ENCODE results near the gene PAXX. TPM values are rescaled to one million over a fixed set of nuclear protein-coding genes. Genes with fewer than 3 reads are reported as not detected.

Gene PAXX
- total and polyA plus RNA-seq, 2 donors, result 9.3 to 55.4 TPM

DNA sequence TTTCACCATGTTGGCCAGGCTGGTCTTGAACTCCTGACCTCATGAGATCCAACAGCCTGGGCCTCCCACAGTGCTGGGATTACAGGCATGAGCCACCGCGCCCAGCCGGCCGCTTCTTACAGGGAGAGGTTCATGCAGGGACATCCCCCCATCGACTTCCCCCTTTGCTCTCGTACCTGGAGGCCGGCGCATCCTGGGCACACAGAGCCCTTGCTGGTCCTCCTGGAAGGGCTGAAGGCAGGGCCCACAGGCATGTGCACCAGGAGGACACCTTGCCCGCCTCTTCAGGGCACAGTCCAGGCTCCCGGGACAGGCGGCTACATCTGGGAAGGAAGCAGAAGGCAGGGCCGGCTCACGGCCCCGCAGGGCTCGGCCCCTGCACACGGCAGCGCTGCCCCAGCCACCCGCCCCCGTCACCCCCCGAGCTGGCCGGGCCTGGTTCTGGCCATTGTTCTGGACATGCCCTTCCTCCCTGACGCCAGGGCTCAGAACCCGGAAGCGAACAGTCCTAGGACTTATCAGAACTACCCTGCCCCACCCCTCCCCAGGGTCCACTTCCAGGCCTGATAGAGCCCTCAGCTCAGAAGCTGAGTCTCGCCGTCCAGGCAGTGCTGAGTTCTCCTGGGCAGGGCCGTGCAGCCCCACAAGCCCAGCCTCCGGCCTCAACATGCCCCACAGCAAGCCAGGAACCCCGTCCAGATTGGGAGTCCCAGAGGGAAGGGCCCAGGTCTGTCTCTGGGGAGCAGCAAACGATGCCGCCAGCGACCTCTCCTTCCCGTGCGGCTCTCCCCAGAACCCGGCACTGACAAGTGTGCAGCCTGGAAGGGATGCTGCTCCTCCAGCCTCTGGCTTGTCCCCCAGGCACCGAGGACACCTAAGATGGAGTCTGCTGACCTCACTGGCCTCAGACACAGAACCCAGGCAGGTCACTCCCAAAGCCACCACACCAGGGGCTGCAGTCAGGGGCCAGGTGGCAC, 50.8 kb downstream of the PAXX start:
- DNase-seq (ENCODE audit: extremely low spot score), result no peak
- H3K36me3 ChIP-seq (ENCODE audit: insufficient read depth), result no peaks in the 10 kb centered on the region
- 80% methylated on average over 36 of the region's 36 CpGs for WGBS
- H3K27ac ChIP-seq (ENCODE audit: low read depth), result no peak overlapping the region
- H3K4me3 ChIP-seq (ENCODE audit: low read depth, low read length), result no peak overlapping the region
- H3K4me1 ChIP-seq (ENCODE audit: insufficient read depth), result no peaks in the 10 kb centered on the region

Other genes starting within 250 kb of the PAXX start
Only the 30 nearest of the 39 such genes appear.
- 29.4 TPM for gene TMEM141, start 201.1 kb upstream of the PAXX start, total RNA-seq
- gene TMEM141, start 201.1 kb upstream of the PAXX start, polyA plus RNA-seq, result 83.2 TPM
- 1.5 TPM for gene CCDC183, start 196.1 kb upstream of the PAXX start, total RNA-seq
- gene CCDC183, start 196.1 kb upstream of the PAXX start, polyA plus RNA-seq, result 0.85 TPM
- gene RABL6, start 184.5 kb upstream of the PAXX start, total RNA-seq, result 29.1 TPM
- gene RABL6, start 184.5 kb upstream of the PAXX start, polyA plus RNA-seq, result 60.0 TPM
- gene AJM1, start 149.9 kb upstream of the PAXX start, total RNA-seq, result 0.69 TPM
- 6.9 TPM for gene AJM1, start 149.9 kb upstream of the PAXX start, polyA plus RNA-seq
- gene PHPT1, start 143.0 kb upstream of the PAXX start, total RNA-seq, result 43.9 TPM
- 105 TPM for gene PHPT1, start 143.0 kb upstream of the PAXX start, polyA plus RNA-seq
- 3.0 TPM for gene MAMDC4, start 140.1 kb upstream of the PAXX start, total RNA-seq
- 3.8 TPM for gene MAMDC4, start 140.1 kb upstream of the PAXX start, polyA plus RNA-seq
- 128 TPM for gene EDF1, start 126.1 kb upstream of the PAXX start, total RNA-seq
- 337 TPM for gene EDF1, start 126.1 kb upstream of the PAXX start, polyA plus RNA-seq
- 7.9 TPM for gene TRAF2, start 105.9 kb upstream of the PAXX start, total RNA-seq
- gene TRAF2, start 105.9 kb upstream of the PAXX start, polyA plus RNA-seq, result 13.1 TPM
- 47.5 TPM for gene FBXW5, start 47.7 kb upstream of the PAXX start, total RNA-seq
- 151 TPM for gene FBXW5, start 47.7 kb upstream of the PAXX start, polyA plus RNA-seq
- 1.0 TPM for gene C8G, start 47.2 kb upstream of the PAXX start, total RNA-seq
- gene C8G, start 47.2 kb upstream of the PAXX start, polyA plus RNA-seq, result 1.2 TPM
- gene LCN12, start 40.1 kb upstream of the PAXX start, total RNA-seq, result not detected
- 0.41 TPM for gene LCN12, start 40.1 kb upstream of the PAXX start, polyA plus RNA-seq
- gene PTGDS, start 14.9 kb upstream of the PAXX start, total RNA-seq, result 3.3 TPM
- gene PTGDS, start 14.9 kb upstream of the PAXX start, polyA plus RNA-seq, result 71.8 TPM
- 0.11 TPM for gene LCNL1, start 9.4 kb upstream of the PAXX start, total RNA-seq
- gene LCNL1, start 9.4 kb upstream of the PAXX start, polyA plus RNA-seq, result 0.30 TPM
- gene CLIC3, start 4.1 kb downstream of the PAXX start, total RNA-seq, result 3.6 TPM
- 11.0 TPM for gene CLIC3, start 4.1 kb downstream of the PAXX start, polyA plus RNA-seq
- 11.1 TPM for gene ABCA2, start 35.8 kb downstream of the PAXX start, total RNA-seq
- gene ABCA2, start 35.8 kb downstream of the PAXX start, polyA plus RNA-seq, result 30.8 TPM
- not detected for gene FUT7, start 39.7 kb downstream of the PAXX start, total RNA-seq
- 0.18 TPM for gene FUT7, start 39.7 kb downstream of the PAXX start, polyA plus RNA-seq
- gene NPDC1, start 53.8 kb downstream of the PAXX start, total RNA-seq, result 17.9 TPM
- gene NPDC1, start 53.8 kb downstream of the PAXX start, polyA plus RNA-seq, result 120 TPM
- 6.4 TPM for gene ENTPD2, start 61.6 kb downstream of the PAXX start, total RNA-seq
- 2.8 TPM for gene ENTPD2, start 61.6 kb downstream of the PAXX start, polyA plus RNA-seq
- gene SAPCD2, start 78.1 kb downstream of the PAXX start, total RNA-seq, result 3.2 TPM
- 0.63 TPM for gene SAPCD2, start 78.1 kb downstream of the PAXX start, polyA plus RNA-seq
- gene UAP1L1, start 85.1 kb downstream of the PAXX start, total RNA-seq, result 4.0 TPM
- 11.5 TPM for gene UAP1L1, start 85.1 kb downstream of the PAXX start, polyA plus RNA-seq
- gene MAN1B1, start 94.6 kb downstream of the PAXX start, total RNA-seq, result 29.1 TPM
- 38.5 TPM for gene MAN1B1, start 94.6 kb downstream of the PAXX start, polyA plus RNA-seq
- gene DPP7, start 122.3 kb downstream of the PAXX start, total RNA-seq, result 18.5 TPM
- 162 TPM for gene DPP7, start 122.3 kb downstream of the PAXX start, polyA plus RNA-seq
- 0.26 TPM for gene GRIN1, start 146.7 kb downstream of the PAXX start, total RNA-seq
- gene GRIN1, start 146.7 kb downstream of the PAXX start, polyA plus RNA-seq, result 0.18 TPM
- not detected for gene LRRC26, start 177.6 kb downstream of the PAXX start, total RNA-seq
- gene LRRC26, start 177.6 kb downstream of the PAXX start, polyA plus RNA-seq, result not detected
- not detected for gene TMEM210, start 179.6 kb downstream of the PAXX start, total RNA-seq
- not detected for gene TMEM210, start 179.6 kb downstream of the PAXX start, polyA plus RNA-seq
- gene ANAPC2, start 196.1 kb downstream of the PAXX start, total RNA-seq, result 18.6 TPM
- gene ANAPC2, start 196.1 kb downstream of the PAXX start, polyA plus RNA-seq, result 40.3 TPM
- gene SSNA1, start 196.3 kb downstream of the PAXX start, total RNA-seq, result 21.4 TPM
- gene SSNA1, start 196.3 kb downstream of the PAXX start, polyA plus RNA-seq, result 94.1 TPM
- 3.0 TPM for gene TPRN, start 208.3 kb downstream of the PAXX start, total RNA-seq
- 9.3 TPM for gene TPRN, start 208.3 kb downstream of the PAXX start, polyA plus RNA-seq
- gene TMEM203, start 213.2 kb downstream of the PAXX start, total RNA-seq, result 24.2 TPM
- 41.2 TPM for gene TMEM203, start 213.2 kb downstream of the PAXX start, polyA plus RNA-seq
- gene NDOR1, start 213.3 kb downstream of the PAXX start, total RNA-seq, result 3.2 TPM
- 10.4 TPM for gene NDOR1, start 213.3 kb downstream of the PAXX start, polyA plus RNA-seq